Astrocyte (in vitro differentiated cells and primary cell): ENCODE data around the gene LRP4. TPM values are rescaled to one million over a fixed set of nuclear protein-coding genes. Genes with fewer than 3 reads are reported as not detected.
A peak's percentile ranks its signal among the peaks of the same experiment; 100 is the strongest.

Source experiments
- DNase-seq: peaks from one replicate; pipeline ENCODE4 v3.0.0-alpha.2; 2010; ENCODE audit warnings: low read depth
- FAIRE-seq: peaks from 2 replicates; lab custom pipeline; 2011; peaks lifted over from hg19 to GRCh38; lab: Jason Lieb, UNC
- H2AFZ ChIP-seq: 2 replicates; pipeline ENCODE4 v1.6.0; 2012; ENCODE audit warnings: low read depth, low read length, inconsistent platforms
- H3K27ac ChIP-seq: 2 replicates; pipeline ENCODE4 v1.5.1; 2011; ENCODE audit warnings: low read depth, low read length, inconsistent platforms
- H3K27me3 ChIP-seq: 2 replicates; pipeline ENCODE4 v1.6.0; 2011; ENCODE audit warnings: low read length, inconsistent platforms; ENCODE audit not compliant: insufficient read depth
- H3K36me3 ChIP-seq: 2 replicates; pipeline ENCODE4 v1.5.1; 2011; ENCODE audit warnings: low read length, inconsistent platforms; ENCODE audit not compliant: insufficient read depth
- H3K4me1 ChIP-seq: 2 replicates; pipeline ENCODE4 v1.5.1; 2011; ENCODE audit warnings: low read length, inconsistent platforms; ENCODE audit not compliant: insufficient read depth
- H3K4me2 ChIP-seq: 2 replicates; pipeline ENCODE4 v1.6.0; 2012; ENCODE audit warnings: low read length, inconsistent platforms
- H3K4me3 ChIP-seq: 2 replicates; pipeline ENCODE4 v1.5.1; 2011; ENCODE audit warnings: low read depth, mild to moderate bottlenecking, low read length, inconsistent platforms; ENCODE audit not compliant: insufficient read depth
- H3K79me2 ChIP-seq: 2 replicates; pipeline ENCODE4 v1.6.0; 2012; ENCODE audit warnings: mild to moderate bottlenecking, low read length, inconsistent platforms; ENCODE audit not compliant: insufficient read depth
- H3K9ac ChIP-seq: 2 replicates; pipeline ENCODE4 v1.6.0; 2012; ENCODE audit warnings: mild to moderate bottlenecking, low read length, inconsistent platforms
- H3K9me3 ChIP-seq: 2 replicates; pipeline ENCODE4 v1.5.1; 2012; ENCODE audit warnings: low read depth, mild to moderate bottlenecking, low read length, inconsistent platforms; ENCODE audit not compliant: insufficient read depth
- H4K20me1 ChIP-seq: 2 replicates; pipeline ENCODE4 v1.6.0; 2012; ENCODE audit warnings: low read length, inconsistent platforms; ENCODE audit not compliant: insufficient read depth
- H3K27ac Mint-ChIP-seq: one replicate; pipeline ENCODE4 v1.8.0; 2021; ENCODE audit warnings: mild to moderate bottlenecking, mixed read lengths; ENCODE audit not compliant: unreplicated experiment
- H3K27me3 Mint-ChIP-seq: one replicate; pipeline ENCODE4 v1.8.0; 2021; ENCODE audit warnings: low read depth, mixed read lengths; ENCODE audit not compliant: unreplicated experiment
- H3K36me3 Mint-ChIP-seq: one replicate; pipeline ENCODE4 v1.8.0; 2021; ENCODE audit warnings: low read depth, mixed read lengths; ENCODE audit not compliant: unreplicated experiment
- H3K4me1 Mint-ChIP-seq: one replicate; pipeline ENCODE4 v1.8.0; 2021; ENCODE audit warnings: low read depth, mixed read lengths; ENCODE audit not compliant: unreplicated experiment
- H3K4me3 Mint-ChIP-seq: one replicate; pipeline ENCODE4 v1.8.0; 2021; ENCODE audit warnings: mild to moderate bottlenecking, moderate library complexity, mixed read lengths; ENCODE audit not compliant: unreplicated experiment
- H3K9me3 Mint-ChIP-seq: one replicate; pipeline ENCODE4 v1.8.0; 2021; ENCODE audit warnings: mild to moderate bottlenecking, mixed read lengths; ENCODE audit not compliant: unreplicated experiment
- CTCF ChIP-seq: IDR thresholded peaks from 2 replicates; pipeline ENCODE4 v1.5.1; 2011; ENCODE audit warnings: low read depth, mild to moderate bottlenecking, inconsistent platforms, low read length, moderate library complexity; ENCODE audit not compliant: insufficient read depth
- EZH2 ChIP-seq: IDR thresholded peaks from 2 replicates; pipeline ENCODE4 v1.6.1; 2012; ENCODE audit warnings: mild to moderate bottlenecking, low read length, inconsistent platforms; ENCODE audit not compliant: insufficient read depth
- total RNA-seq: library from RNA; stranded (reverse); gene quantifications from 2 replicates; pipeline ENCODE4 v1.2.1, GENCODE V29; 2021

LRP4 gene
- total RNA-seq, 1 donor from 2014 or later = 19.0 TPM

GRCh38 chr11:46892109-46892508 is 26.2 kb downstream of the LRP4 start:
- H3K27ac ChIP-seq = no peak overlapping the region
- H3K27me3 ChIP-seq = no peaks in the 10 kb centered on the region
- no peaks in the 10 kb centered on the region for H3K9me3 Mint-ChIP-seq
- no peaks in the 10 kb centered on the region for H4K20me1 ChIP-seq
- DNase-seq (no peak), FAIRE-seq (no peak)
- no peaks in the 10 kb centered on the region for H3K79me2 ChIP-seq
- H3K4me1 ChIP-seq = peaks cover 3% of the 10 kb centered on the region
- H3K27me3 Mint-ChIP-seq = no peaks in the 10 kb centered on the region
- H3K36me3 ChIP-seq = peaks cover 4% of the 10 kb centered on the region
- H3K9ac ChIP-seq = no peak overlapping the region
- H3K4me1 Mint-ChIP-seq = peaks cover 3% of the 10 kb centered on the region
- H3K36me3 Mint-ChIP-seq = peaks cover 4% of the 10 kb centered on the region
- no peak overlapping the region for H3K4me3 Mint-ChIP-seq
- H2AFZ ChIP-seq = no peak overlapping the region
- no peak overlapping the region for H3K4me3 ChIP-seq
- H3K27ac Mint-ChIP-seq = no peak overlapping the region
- TF ChIP-seq EZH2 = no peak
- no peak for TF ChIP-seq CTCF
- no peak overlapping the region for H3K4me2 ChIP-seq
- H3K9me3 ChIP-seq = no peaks in the 10 kb centered on the region

- no peak overlapping the region for H3K27ac ChIP-seq
- no peak overlapping the region for H3K4me3 Mint-ChIP-seq
- no peaks in the 10 kb centered on the region for H3K27me3 ChIP-seq
- H3K4me3 ChIP-seq = no peak overlapping the region
- no peaks in the 10 kb centered on the region for H3K4me1 Mint-ChIP-seq
- peaks cover 6% of the 10 kb centered on the region for H3K36me3 ChIP-seq
- H2AFZ ChIP-seq = no peak overlapping the region
- peaks cover under 1% of the 10 kb centered on the region for H3K4me1 ChIP-seq
- no peak overlapping the region for H3K27ac Mint-ChIP-seq
- H4K20me1 ChIP-seq = no peaks in the 10 kb centered on the region
- no peaks in the 10 kb centered on the region for H3K27me3 Mint-ChIP-seq
- no peak for FAIRE-seq
- TF ChIP-seq EZH2 (no peak), CTCF (no peak)
- H3K4me2 ChIP-seq = no peak overlapping the region
- peaks cover 14% of the 10 kb centered on the region for H3K36me3 Mint-ChIP-seq
- H3K9ac ChIP-seq = no peak overlapping the region
- no peak for DNase-seq
- no peaks in the 10 kb centered on the region for H3K79me2 ChIP-seq
- H3K9me3 Mint-ChIP-seq = peaks cover 2% of the 10 kb centered on the region
- H3K9me3 ChIP-seq = no peaks in the 10 kb centered on the region
Observed at GRCh38 chr11:46890665-46891064, 27.7 kb downstream of the LRP4 start.

GRCh38 chr11:46889689-46890475 is 28.5 kb downstream of the LRP4 start:
- Histone ChIP-seq H3K27me3 (no peaks in the 10 kb centered on the region), H3K36me3 (peaks cover 6% of the 10 kb centered on the region), H3K27ac (no peak overlapping the region), H3K9ac (no peak overlapping the region), H2AFZ (no peak overlapping the region), H3K4me1 (no peaks in the 10 kb centered on the region), H4K20me1 (no peaks in the 10 kb centered on the region), H3K9me3 (no peaks in the 10 kb centered on the region), H3K79me2 (no peaks in the 10 kb centered on the region), H3K4me2 (no peak overlapping the region), H3K4me3 (no peak overlapping the region)
- no peak overlapping the region for H3K27ac Mint-ChIP-seq
- peaks cover 12% of the 10 kb centered on the region for H3K36me3 Mint-ChIP-seq
- peaks cover 2% of the 10 kb centered on the region for H3K9me3 Mint-ChIP-seq
- H3K4me1 Mint-ChIP-seq = no peaks in the 10 kb centered on the region
- no peak for TF ChIP-seq EZH2
- TF ChIP-seq CTCF = peak; percentile 97
- no peaks in the 10 kb centered on the region for H3K27me3 Mint-ChIP-seq
- H3K4me3 Mint-ChIP-seq = no peak overlapping the region
- FAIRE-seq = no peak
- peak; percentile 26 for DNase-seq
